Type B pancreatic cell (in vitro differentiated cells): ENCODE data around the gene GALNT12. TPM values are rescaled to one million over a fixed set of nuclear protein-coding genes. Genes with fewer than 3 reads are reported as not detected.

ENCODE experiments used
- DNase-seq: peaks from one replicate; pipeline ENCODE4 v3.0.0; 2021; ENCODE audit warnings: mixed read lengths; ENCODE audit not compliant: unreplicated experiment; ENCODE audit errors: extremely low spot score
- H3K27ac Mint-ChIP-seq: 2 replicates; pipeline ENCODE4 v1.8.0; 2021; ENCODE audit warnings: mild to moderate bottlenecking, mixed read lengths
- H3K27me3 Mint-ChIP-seq: 2 replicates; pipeline ENCODE4 v1.8.0; 2021; ENCODE audit warnings: mixed read lengths
- H3K36me3 Mint-ChIP-seq: 2 replicates; pipeline ENCODE4 v1.8.0; 2021; ENCODE audit warnings: mixed read lengths
- H3K4me1 Mint-ChIP-seq: one replicate; pipeline ENCODE4 v1.8.0; 2021; ENCODE audit warnings: mixed read lengths; ENCODE audit not compliant: unreplicated experiment
- H3K4me3 Mint-ChIP-seq: 2 replicates; pipeline ENCODE4 v1.8.0; 2021; ENCODE audit warnings: mild to moderate bottlenecking, mixed read lengths
- H3K9me3 Mint-ChIP-seq: 2 replicates; pipeline ENCODE4 v1.8.0; 2021; ENCODE audit warnings: mixed read lengths
- CTCF ChIP-seq: fragments of 200-600 bp; sonication (generic); conservative IDR thresholded peaks from 2 replicates; pipeline ENCODE4 v1.5.0; 2021; ENCODE audit warnings: antibody characterized with exemption, mild to moderate bottlenecking
- total RNA-seq: library from RNA; stranded (reverse); gene quantifications from 2 replicates; pipeline ENCODE4 v1.2.1, GENCODE V29; 2021; ENCODE audit warnings: low replicate concordance

The GALNT12 gene
- total RNA-seq, 1 donor from 2014 or later = 25.8 TPM

GRCh38 chr9:98867429-98868168 is 60.1 kb downstream of the GALNT12 start:
- Mint-ChIP-seq H3K27ac (no peak overlapping the region), H3K4me3 (no peak overlapping the region), H3K36me3 (no peaks in the 10 kb centered on the region)

GRCh38 chr9:98869078-98869745 is 61.7 kb downstream of the GALNT12 start:
- H3K27ac Mint-ChIP-seq = no peak overlapping the region
- no peaks in the 10 kb centered on the region for H3K36me3 Mint-ChIP-seq
- no peaks in the 10 kb centered on the region for H3K9me3 Mint-ChIP-seq
- no peak for DNase-seq
- TF ChIP-seq CTCF = no peak
- H3K27me3 Mint-ChIP-seq = peaks cover 30% of the 10 kb centered on the region
- no peak overlapping the region for H3K4me3 Mint-ChIP-seq
- peaks cover 4% of the 10 kb centered on the region for H3K4me1 Mint-ChIP-seq

More at GRCh38 chr9:98867429-98868168, 60.1 kb downstream of the GALNT12 start:
- Mint-ChIP-seq H3K9me3 (no peaks in the 10 kb centered on the region), H3K4me1 (peaks cover 4% of the 10 kb centered on the region), H3K27me3 (peaks cover 27% of the 10 kb centered on the region)
- TF ChIP-seq CTCF = no peak
- DNase-seq = no peak

GRCh38 chr9:98869866-98870265 is 62.4 kb downstream of the GALNT12 start:
- no peaks in the 10 kb centered on the region for H3K36me3 Mint-ChIP-seq
- peaks cover 26% of the 10 kb centered on the region for H3K27me3 Mint-ChIP-seq
- no peaks in the 10 kb centered on the region for H3K4me1 Mint-ChIP-seq
- no peak for TF ChIP-seq CTCF
- H3K27ac Mint-ChIP-seq = no peak overlapping the region
- no peak for DNase-seq
- no peaks in the 10 kb centered on the region for H3K9me3 Mint-ChIP-seq
- H3K4me3 Mint-ChIP-seq = no peak overlapping the region

GRCh38 chr9:98870782-98871557 is 63.5 kb downstream of the GALNT12 start:
- Mint-ChIP-seq H3K4me3 (no peak overlapping the region), H3K27ac (no peak overlapping the region), H3K4me1 (no peaks in the 10 kb centered on the region), H3K36me3 (no peaks in the 10 kb centered on the region), H3K27me3 (peaks cover 20% of the 10 kb centered on the region), H3K9me3 (no peaks in the 10 kb centered on the region)
- no peak for DNase-seq
- TF ChIP-seq CTCF = no peak

- Mint-ChIP-seq H3K27ac (no peak overlapping the region), H3K4me3 (no peak overlapping the region), H3K9me3 (no peaks in the 10 kb centered on the region), H3K36me3 (no peaks in the 10 kb centered on the region), H3K27me3 (peaks cover 15% of the 10 kb centered on the region), H3K4me1 (no peaks in the 10 kb centered on the region)
- DNase-seq = no peak
- TF ChIP-seq CTCF = no peak
Measured at GRCh38 chr9:98871558-98872065, 64.1 kb downstream of the GALNT12 start.
